ENCODE results near the gene SLC27A4.

SLC27A4 gene

DNA sequence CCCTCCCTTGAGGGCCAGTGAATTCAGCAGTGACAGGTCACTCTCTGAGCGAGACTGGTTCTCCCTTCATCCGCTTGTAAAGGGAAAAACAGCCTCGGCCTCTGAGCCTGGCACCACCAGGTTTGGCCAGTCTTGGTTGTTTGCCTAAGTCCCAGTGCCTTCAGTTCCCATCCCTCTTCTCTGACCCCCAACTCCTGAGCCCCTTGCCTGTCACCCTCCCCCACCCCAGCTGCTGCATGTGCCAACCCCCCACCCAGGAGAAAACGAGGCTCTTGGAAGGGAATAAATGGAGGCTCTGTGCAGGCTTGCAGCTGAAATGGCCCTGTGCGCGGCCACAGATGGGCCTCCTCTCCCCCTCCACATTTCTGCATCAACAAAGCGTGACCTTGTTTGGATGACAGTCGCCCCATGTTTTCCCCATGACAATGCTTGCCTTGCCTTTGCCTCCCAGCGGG is 33.9 kb downstream of the SLC27A4 start (continued):
- TF ChIP-seq, protein P1, sequence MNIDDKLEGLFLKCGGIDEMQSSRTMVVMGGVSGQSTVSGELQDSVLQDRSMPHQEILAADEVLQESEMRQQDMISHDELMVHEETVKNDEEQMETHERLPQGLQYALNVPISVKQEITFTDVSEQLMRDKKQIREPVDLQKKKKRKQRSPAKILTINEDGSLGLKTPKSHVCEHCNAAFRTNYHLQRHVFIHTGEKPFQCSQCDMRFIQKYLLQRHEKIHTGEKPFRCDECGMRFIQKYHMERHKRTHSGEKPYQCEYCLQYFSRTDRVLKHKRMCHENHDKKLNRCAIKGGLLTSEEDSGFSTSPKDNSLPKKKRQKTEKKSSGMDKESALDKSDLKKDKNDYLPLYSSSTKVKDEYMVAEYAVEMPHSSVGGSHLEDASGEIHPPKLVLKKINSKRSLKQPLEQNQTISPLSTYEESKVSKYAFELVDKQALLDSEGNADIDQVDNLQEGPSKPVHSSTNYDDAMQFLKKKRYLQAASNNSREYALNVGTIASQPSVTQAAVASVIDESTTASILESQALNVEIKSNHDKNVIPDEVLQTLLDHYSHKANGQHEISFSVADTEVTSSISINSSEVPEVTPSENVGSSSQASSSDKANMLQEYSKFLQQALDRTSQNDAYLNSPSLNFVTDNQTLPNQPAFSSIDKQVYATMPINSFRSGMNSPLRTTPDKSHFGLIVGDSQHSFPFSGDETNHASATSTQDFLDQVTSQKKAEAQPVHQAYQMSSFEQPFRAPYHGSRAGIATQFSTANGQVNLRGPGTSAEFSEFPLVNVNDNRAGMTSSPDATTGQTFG (tag by site-specific recombination; IDR thresholded peaks at IDR 0.05; ENCODE audit: borderline replicate concordance), result no peak
- TF ChIP-seq ZNF155 (tag by site-specific recombination; IDR thresholded peaks at IDR 0.05) (no peak), SP2 (tag by site-specific recombination; IDR thresholded peaks at IDR 0.05) (no peak), ZNF2 (tag by site-specific recombination; IDR thresholded peaks at IDR 0.05) (no peak)
- TF ChIP-seq, protein P2, sequence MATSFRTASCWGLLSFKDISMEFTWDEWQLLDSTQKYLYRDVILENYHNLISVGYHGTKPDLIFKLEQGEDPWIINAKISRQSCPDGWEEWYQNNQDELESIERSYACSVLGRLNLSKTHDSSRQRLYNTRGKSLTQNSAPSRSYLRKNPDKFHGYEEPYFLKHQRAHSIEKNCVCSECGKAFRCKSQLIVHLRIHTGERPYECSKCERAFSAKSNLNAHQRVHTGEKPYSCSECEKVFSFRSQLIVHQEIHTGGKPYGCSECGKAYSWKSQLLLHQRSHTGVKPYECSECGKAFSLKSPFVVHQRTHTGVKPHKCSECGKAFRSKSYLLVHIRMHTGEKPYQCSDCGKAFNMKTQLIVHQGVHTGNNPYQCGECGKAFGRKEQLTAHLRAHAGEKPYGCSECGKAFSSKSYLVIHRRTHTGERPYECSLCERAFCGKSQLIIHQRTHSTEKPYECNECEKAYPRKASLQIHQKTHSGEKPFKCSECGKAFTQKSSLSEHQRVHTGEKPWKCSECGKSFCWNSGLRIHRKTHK (tag by site-specific recombination; IDR thresholded peaks at IDR 0.05), result no peak

GRCh38 chr9:128375865-128376264 is 35.5 kb downstream of the SLC27A4 start:
- ChIA-PET CTCF (interaction anchor here (2.6 kb wide), 1 partner anchor 14 kb away, joined by 9 read pairs; no protein-coding TSS in a partner anchor), POLR2A (no interaction called here)
- Histone ChIP-seq H3K36me3 (ENCODE audit: control insufficient read depth in 2 of 2, insufficient read depth in 1 of 2, low read length in 2 of 2) (peaks cover 0 to 29% of the 10 kb centered on the region in 2 experiments; a peak in 2 of 3 replicates), H3K4me3 (ENCODE audit: low read depth, low read length) (no peak overlapping the region), H3K4me1 (ENCODE audit: control insufficient read depth, insufficient read depth, low read length) (no peaks in the 10 kb centered on the region), H3K9me3 (ENCODE audit: control insufficient read depth, insufficient read depth, low read depth, low read length) (no peaks in the 10 kb centered on the region), H3K27ac (ENCODE audit: extremely low read depth, low read depth, low read length) (no peak overlapping the region)
- TF ChIP-seq BCL11A (tag by site-specific recombination; IDR thresholded peaks at IDR 0.05; ENCODE audit: low read depth) (no peak), ZNF132 (tag by site-specific recombination; IDR thresholded peaks at IDR 0.05; ENCODE audit: borderline replicate concordance) (no peak), CTCF (tag by site-specific recombination; IDR thresholded peaks at IDR 0.05) (no peak), PRDM2 (tag by site-specific recombination; IDR thresholded peaks at IDR 0.05; ENCODE audit: borderline replicate concordance) (no peak), ZNF223 (tag by site-specific recombination; IDR thresholded peaks at IDR 0.05) (no peak), FEZF1 (tag by site-specific recombination; IDR thresholded peaks at IDR 0.05) (no peak), ZNF830 (tag by site-specific recombination; IDR thresholded peaks at IDR 0.05; ENCODE audit: low read depth) (no peak), ZNF701 (tag by site-specific recombination; IDR thresholded peaks at IDR 0.05) (no peak)

Data from HEK293 (cell line).